ENCODE results near the gene ANKRD40CL. TPM values are rescaled to one million over a fixed set of nuclear protein-coding genes. Genes with fewer than 3 reads are reported as not detected.

The ANKRD40CL gene
- total and polyA plus RNA-seq, 9 of the 15 experiments (the other 6 are each of a cell fraction or from before 2014, with no cell fraction given) = not detected

GRCh38 chr17:50758524-50758923, 8.8 kb downstream of the ANKRD40CL start:
- ChIA-PET CTCF (ENCODE audit: low intra/inter-chr PET ratio) (no interaction called here), POLR2A (interaction anchor here (0.9 to 2.4 kb wide), 5 partner anchors 9 to 29 kb away, joined by 3 to 6 read pairs (median 3); no protein-coding TSS in a partner anchor)
- Histone ChIP-seq H3K79me2 (ENCODE audit: control insufficient read depth, insufficient read depth, low read length) (no peaks in the 10 kb centered on the region), H3K27me3 (ENCODE audit: control insufficient read depth in 2 of 2, insufficient read depth in 2 of 2, low read length in 2 of 2) (no peaks in the 10 kb centered on the region), H3K4me3 (no peak overlapping the region), H3K36me3 (ENCODE audit: control insufficient read depth, insufficient read depth, low read length) (peaks cover 20% of the 10 kb centered on the region; the same call in 2 of the 3 replicates), H3K9me3 (replicated peaks; ENCODE audit: control insufficient read depth, insufficient read depth, low read depth, low read length) (no peaks in the 10 kb centered on the region), H3K9ac (ENCODE audit: insufficient read depth in 1 of 2, low read depth in 2 of 2, low read length in 2 of 2) (no peak overlapping the region), H3K4me1 (replicated peaks in 1 of 2; ENCODE audit: control insufficient read depth in 2 of 2, insufficient read depth in 2 of 2, low read length in 2 of 2) (peaks cover 0 to 4% of the 10 kb centered on the region in 2 experiments; a peak in 2 of 5 replicates), H3K27ac (ENCODE audit: extremely low read depth, low read depth, low read length) (no peak overlapping the region), H3K4me2 (ENCODE audit: insufficient read depth, low read length) (no peak overlapping the region), H4K20me1 (replicated peaks; ENCODE audit: control insufficient read depth, insufficient read depth, low read length) (no peaks in the 10 kb centered on the region), H2AFZ (ENCODE audit: low read depth, low read length) (no peak overlapping the region), H3K9me1 (ENCODE audit: control insufficient read depth, insufficient read depth, low read length) (no peaks in the 10 kb centered on the region)
- TF ChIP-seq, protein P1, sequence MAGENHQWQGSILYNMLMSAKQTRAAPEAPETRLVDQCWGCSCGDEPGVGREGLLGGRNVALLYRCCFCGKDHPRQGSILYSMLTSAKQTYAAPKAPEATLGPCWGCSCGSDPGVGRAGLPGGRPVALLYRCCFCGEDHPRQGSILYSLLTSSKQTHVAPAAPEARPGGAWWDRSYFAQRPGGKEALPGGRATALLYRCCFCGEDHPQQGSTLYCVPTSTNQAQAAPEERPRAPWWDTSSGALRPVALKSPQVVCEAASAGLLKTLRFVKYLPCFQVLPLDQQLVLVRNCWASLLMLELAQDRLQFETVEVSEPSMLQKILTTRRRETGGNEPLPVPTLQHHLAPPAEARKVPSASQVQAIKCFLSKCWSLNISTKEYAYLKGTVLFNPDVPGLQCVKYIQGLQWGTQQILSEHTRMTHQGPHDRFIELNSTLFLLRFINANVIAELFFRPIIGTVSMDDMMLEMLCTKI (IDR thresholded peaks at IDR 0.05; ENCODE audit: partially characterized antibody) = no peak
- TF ChIP-seq HNRNPK (IDR thresholded peaks at IDR 0.05; ENCODE audit: low read depth, low read length, poor library complexity, severe bottlenecking) (no peak), ZNF316 (IDR thresholded peaks at IDR 0.05) (peak; percentile 25; the same call in 1 of the 2 replicates)
- TF ChIP-seq, protein P2, sequence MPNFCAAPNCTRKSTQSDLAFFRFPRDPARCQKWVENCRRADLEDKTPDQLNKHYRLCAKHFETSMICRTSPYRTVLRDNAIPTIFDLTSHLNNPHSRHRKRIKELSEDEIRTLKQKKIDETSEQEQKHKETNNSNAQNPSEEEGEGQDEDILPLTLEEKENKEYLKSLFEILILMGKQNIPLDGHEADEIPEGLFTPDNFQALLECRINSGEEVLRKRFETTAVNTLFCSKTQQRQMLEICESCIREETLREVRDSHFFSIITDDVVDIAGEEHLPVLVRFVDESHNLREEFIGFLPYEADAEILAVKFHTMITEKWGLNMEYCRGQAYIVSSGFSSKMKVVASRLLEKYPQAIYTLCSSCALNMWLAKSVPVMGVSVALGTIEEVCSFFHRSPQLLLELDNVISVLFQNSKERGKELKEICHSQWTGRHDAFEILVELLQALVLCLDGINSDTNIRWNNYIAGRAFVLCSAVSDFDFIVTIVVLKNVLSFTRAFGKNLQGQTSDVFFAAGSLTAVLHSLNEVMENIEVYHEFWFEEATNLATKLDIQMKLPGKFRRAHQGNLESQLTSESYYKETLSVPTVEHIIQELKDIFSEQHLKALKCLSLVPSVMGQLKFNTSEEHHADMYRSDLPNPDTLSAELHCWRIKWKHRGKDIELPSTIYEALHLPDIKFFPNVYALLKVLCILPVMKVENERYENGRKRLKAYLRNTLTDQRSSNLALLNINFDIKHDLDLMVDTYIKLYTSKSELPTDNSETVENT (CRISPR knock-in tag; IDR thresholded peaks at IDR 0.05) = no peak
- intact Hi-C loops (cut with micrococcal nuclease) (no loop called here), in situ Hi-C loops (cut with MboI) (no loop called here)
- no TSS peak for BruUV-seq (replicated peaks)
- no peak for DNase-seq (ENCODE audit: extremely low read depth in 1 of 4, low spot score in 3 of 4)
- no peak for ATAC-seq
- no peak for FAIRE-seq
- 24% methylated on average over 5 of the region's 5 CpGs for WGBS (ENCODE audit: insufficient coverage, low coverage, missing lambda C conversion rate)

Measured in K562 (cell line).